Activated CD4-positive, alpha-beta T cell treated with anti-CD3 and anti-CD28 coated beads, Interleukin-2, amount 50 U/mL, for 1 hour (primary cell): Measurements from ENCODE around the gene ACER2.
"Not testable (repeated sequence)": the region's sequence is repeated elsewhere in the genome, so short reads cannot be mapped to it uniquely, and the experiment has no call there.

Source experiments
- DNase-seq: peaks from one replicate; pipeline ENCODE4 v3.0.0-alpha.2; 2020

Gene ACER2

DNA sequence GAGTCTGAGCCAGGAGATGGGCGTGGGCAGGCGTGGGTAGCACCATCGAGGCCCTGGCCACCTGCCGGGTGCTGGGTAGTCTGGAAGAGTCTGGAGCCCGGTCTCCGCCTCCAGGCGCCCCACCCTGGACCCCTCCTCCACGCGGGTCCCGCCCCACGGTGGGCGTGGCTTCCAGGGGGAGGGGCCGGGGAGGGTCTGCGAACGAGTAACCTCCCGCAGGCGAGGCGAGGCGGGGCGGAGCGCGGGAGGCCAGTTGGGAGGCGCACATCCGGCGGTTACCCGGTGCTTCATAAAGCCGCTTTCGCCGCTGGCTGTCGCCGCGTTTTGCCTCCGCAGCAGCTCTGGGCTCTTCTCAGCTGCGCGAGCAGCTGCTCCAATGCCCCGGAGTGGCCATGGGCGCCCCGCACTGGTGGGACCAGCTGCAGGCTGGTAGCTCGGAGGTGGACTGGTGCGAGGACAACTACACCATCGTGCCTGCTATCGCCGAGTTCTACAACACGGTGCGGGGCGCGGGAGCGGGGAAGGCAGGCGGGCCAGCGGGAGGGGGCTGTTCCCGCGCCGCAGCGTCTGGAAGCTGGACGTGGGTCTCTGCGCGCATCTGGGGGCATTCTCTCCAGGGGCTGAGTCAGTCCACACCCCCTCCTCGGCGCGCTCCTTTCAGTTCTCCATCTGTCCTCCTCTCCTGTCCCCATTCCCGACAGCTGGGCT is at the start of gene ACER2:
Gene ACER2 (plus strand): TSS at position 317 of the 708 bp plus-strand sequence. CDS start 76 bp downstream, at position 393.
- DNase-seq = peak; percentile 92

GRCh38 chr9:19369107-19369506 is 39.7 kb upstream of the ACER2 start:
- DNase-seq = no peak

GRCh38 chr9:19371942-19372341 is 36.9 kb upstream of the ACER2 start:
- no peak for DNase-seq

DNA sequence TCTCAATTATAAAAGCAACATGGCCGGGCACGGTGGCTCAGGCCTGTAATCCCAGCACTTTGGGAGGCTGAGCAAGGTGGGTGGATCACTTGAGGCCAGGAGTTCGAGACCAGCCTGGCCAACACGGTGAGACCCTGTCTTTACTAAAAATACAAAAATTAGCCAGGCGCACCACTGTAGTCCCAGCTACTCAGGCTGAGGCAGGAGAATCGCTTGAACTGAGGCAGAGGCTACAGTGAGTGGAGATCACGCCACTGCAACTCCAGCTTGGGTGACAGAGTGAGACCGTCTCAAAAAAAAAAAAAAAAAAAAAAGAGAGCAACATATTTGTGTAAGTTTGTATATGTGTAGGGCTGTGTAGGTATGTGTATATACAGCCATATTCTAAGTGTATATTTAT is 36.2 kb upstream of the ACER2 start:
- no peak for DNase-seq

DNA sequence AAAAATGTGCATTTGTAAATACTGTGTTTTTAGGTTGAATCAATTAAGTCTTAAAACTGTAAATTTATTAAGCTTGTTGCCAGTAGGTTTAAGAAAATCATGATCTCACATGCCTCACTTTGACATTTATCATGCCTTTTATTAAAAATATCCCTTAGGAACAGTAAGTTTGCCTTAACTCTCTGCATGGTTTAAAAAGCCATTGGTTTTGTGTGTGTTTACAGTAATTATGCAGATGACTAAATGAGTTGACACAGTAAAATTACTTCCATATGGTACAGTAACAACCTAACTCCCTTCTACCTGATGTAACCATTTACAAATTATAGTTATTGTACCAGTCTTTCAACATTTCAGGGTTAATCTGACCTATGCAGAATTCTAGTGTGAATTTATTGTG is 35.3 kb upstream of the ACER2 start:
- DNase-seq = no peak

- DNase-seq = no peak
Observed at GRCh38 chr9:19375538-19375937, 33.3 kb upstream of the ACER2 start.

DNA sequence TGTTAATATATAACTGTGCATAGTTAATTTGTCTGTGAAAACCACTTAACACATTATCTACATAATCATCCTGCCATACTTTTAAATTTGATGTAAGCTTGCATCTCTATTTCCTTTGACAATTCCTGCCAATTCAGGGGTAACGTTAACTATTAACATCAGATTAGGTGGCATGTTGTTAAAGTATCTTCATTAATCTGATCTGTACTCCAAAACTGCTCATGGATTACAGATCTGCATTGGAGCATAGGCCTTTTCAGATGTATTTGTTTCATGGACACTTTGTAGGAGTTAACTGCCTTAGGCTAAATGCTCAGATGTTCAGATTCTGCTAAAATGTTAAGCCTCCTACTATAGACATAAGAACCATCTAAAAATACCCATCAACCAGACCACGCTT is 31.9 kb upstream of the ACER2 start:
- DNase-seq = no peak

DNA sequence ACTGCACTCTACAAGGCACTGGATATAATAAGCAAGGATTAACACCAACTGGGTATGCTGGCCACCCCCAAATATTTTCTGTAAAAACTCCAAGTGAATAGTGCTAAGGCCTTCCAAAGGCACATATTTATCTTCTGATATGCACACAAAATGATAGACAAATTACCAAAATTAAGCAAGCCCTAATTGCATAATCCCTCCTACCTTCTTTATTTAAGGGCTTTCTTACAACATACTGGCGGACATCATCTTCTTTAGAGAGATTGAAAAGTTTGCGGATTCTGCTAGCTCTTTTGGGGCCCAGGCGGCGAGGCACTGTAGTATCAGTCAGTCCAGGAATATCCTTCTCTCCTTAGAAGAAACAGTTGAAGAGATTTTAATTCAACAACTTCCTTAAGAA is 30.6 kb upstream of the ACER2 start:
- DNase-seq = no peak

GRCh38 chr9:19378647-19379046 is 30.2 kb upstream of the ACER2 start:
- no peak for DNase-seq

DNA sequence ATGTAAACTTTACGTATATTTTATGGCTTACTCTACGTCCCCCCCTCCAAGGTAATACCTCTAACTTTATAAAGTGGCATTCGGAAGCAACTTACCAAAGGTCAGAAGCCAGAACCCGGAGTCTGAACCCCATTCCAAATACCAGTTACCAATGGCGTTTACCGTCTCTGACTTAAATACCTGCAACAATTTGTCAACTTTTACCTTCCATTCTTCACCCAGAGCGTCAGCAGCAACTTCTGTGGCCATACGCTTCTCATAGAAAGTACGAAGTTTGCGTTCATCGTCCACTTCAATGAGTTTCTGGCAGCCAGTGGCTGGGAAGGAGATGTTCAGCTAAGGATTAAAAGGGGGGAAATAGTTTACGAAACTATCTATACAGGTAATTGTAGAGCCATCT is 29.5 kb upstream of the ACER2 start:
- no peak for DNase-seq

GRCh38 chr9:19379697-19380046 is 29.1 kb upstream of the ACER2 start:
- no peak for DNase-seq

GRCh38 chr9:19380826-19381075 is 28.1 kb upstream of the ACER2 start:
- no peak for DNase-seq

- no peak for DNase-seq
Observed at GRCh38 chr9:19381656-19382055, 27.2 kb upstream of the ACER2 start.

DNA sequence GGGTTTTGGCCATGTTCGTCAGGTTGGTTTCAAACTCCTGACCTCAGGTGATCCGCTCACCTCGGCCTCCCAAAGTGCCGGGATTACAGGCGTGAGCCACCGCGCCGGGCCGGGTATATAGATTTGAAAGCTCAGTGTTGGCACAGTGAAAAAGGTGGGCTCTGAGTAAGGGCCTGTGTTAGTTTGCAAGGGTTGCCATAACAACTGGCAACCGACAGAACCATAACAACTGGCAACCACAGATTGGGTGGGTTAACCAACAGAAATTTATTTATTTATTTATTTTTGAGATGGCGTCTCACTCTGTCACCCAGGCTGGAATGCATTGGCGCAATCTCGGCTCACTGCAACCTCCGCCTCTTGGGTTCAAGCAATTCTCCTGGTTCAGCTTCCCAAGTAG is 23.6 kb upstream of the ACER2 start:
- DNase-seq = not testable (repeated sequence)

DNA sequence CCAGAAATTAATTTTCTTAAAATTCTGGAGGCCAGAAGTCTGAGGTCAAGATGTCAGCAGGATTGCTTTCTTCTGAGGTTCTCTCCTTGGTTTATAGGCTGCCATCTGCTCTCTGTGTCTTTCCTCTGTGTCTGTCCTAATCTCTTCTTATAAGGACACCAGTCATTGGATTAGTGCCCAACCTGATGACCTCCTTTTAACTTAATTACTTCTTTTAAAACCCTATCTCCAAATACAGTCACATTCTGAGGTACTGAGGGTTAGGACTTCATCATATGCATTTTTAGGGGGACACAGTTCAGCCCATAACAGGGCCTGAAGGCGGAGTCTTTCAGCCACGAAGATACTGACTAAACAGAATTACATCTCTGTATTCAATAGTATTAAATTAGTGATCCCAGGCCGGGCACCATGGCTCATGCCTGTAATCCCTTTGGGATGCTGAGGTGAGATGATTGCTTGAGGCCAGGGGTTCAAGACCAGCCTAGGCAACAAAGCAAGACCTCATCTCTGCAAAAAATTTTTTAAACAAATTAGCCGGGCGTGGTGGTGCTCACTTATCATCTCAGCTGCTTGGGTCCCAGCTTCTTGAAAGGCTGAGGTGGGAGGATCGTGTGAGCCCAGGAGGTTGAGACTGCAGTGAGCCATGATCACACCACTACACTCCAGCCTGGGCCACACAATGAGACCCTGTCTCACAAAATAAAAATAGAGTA is 22.9 kb upstream of the ACER2 start:
- no peak for DNase-seq

- DNase-seq = no peak
Observed at GRCh38 chr9:19386502-19387044, 22.2 kb upstream of the ACER2 start.

- no peak for DNase-seq
Observed at GRCh38 chr9:19387317-19387716, 21.5 kb upstream of the ACER2 start.

GRCh38 chr9:19389539-19389938 is 19.3 kb upstream of the ACER2 start:
- not testable (repeated sequence) for DNase-seq

DNA sequence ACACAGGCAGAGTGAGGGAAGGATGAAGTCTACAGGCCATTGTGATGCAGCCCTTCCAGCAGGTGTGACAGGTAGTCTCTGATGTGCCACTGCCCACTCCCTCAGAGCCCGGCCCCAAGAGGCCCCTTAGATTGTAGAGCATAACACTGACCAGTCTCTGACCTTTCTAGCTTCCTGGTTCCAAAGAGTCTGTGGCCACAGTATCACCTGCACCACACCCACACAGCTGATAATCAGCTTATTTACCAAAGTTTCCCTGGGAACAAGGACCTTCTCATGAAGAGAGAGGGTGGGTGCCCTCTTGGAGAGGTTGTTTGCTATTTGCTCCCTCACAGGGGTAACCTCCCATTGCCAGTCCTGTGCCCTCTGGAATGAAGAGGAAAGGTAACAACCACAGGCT is 11.0 kb upstream of the ACER2 start:
- DNase-seq = no peak

DNA sequence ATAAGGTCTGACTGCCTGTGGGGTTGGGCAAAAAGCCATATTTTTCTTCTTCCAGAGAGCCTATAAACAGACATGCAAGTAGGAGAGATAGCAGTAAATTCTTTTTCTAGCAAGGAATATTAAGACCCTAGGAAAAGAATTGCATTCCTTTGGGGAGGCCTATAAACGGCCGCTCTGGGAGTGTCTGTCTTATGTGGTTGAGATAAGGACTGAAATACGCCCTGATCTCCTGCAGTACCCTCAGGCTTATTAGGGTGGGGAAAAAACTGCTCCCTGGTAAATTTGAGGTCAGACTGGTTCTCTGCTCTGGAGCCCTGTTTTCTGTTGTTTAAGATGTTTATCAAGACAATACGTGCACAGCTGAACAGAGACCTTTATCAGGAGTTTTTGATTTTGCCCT is 5.6 kb upstream of the ACER2 start:
- not testable (repeated sequence) for DNase-seq

DNA sequence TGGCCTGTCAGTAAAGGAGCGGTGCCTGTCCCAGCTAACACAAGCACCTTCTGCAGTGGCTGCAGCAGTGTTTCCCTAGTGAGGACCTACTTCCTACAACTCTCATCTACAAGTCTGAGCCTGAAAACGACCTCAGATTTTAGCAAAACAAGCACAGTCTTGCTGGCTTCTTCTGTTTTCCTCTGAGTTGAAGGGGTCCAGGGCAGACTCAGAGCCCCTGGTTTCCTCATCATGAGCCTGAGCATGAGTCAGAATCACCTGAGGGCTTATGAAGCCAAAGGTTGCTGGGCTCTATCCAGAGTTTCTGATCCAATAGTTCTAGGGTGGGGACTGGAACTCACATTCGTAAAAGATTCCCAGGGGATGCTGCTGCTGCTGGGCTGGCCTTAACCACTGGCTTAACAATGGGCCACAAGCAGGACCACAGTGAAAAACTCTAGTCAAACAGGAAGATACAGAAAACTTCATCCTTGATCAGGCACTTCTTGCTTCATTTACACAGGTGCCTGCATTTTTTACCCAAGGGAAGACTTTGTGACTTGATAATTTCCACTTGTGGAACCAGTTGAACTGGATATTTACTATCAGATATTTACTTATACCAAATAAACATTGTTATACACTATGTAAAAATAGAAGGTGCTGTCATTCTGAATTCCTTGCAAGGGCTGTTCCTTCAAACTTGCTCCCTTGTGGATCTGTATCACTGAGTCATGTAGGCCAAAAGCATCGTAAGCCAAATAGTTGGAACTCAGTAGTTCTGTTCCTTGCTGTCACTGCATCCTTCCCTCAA is 4.3 kb upstream of the ACER2 start:
- no peak for DNase-seq

DNA sequence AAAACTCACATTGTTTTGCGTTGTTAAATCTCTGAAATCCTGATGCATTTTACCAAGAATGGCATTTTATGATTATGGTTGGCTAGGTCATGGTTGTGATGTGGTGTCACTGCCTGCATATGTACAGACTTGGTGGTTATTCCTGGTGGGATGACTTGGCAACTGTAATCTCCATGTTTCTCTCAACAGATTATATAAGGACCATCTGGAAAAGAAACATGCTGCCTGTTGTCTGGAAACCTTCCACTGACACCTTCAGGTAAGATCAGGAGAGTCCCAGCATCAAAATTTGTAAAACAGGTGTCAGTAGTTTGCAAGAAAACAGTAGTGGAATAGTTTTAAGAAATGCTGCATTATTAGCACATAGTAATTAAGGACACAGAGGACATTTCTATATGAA is 3.0 kb upstream of the ACER2 start:
- DNase-seq = no peak

DNA sequence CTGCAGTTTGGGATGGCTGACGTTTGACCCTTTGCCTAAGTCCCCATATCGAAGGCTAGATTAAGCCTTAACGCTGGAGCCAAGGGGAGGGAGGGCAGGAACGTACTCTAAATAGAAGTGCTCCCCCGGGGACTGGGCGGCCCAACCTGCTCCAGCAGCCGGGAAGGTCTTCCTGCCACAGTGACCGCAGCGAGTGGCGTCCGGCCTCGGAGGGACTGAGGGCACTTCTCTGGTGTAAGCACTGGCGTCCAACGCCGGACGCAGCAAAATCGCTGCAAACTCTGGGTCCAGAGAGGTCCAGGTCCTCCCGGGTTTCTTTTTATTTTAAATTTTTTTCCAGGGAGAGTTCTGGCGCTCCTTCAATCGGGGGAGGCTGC is 505 bp upstream of the ACER2 start:
- no peak for DNase-seq
